Progenitor cell of endocrine pancreas (in vitro differentiated cells): ENCODE results near the gene FRG2. TPM values are rescaled to one million over a fixed set of nuclear protein-coding genes. Genes with fewer than 3 reads are reported as not detected.
"Not testable (repeated sequence)": the region's sequence is repeated elsewhere in the genome, so short reads cannot be mapped to it uniquely, and the experiment has no call there.

ENCODE experiments used
- DNase-seq: peaks from one replicate; pipeline ENCODE4 v3.0.0; 2021; ENCODE audit warnings: low spot score; ENCODE audit not compliant: unreplicated experiment
- H3K27ac Mint-ChIP-seq: 2 replicates; pipeline ENCODE4 v1.8.0; 2021; ENCODE audit warnings: mild to moderate bottlenecking, moderate library complexity, mixed read lengths
- H3K27me3 Mint-ChIP-seq: 2 replicates; pipeline ENCODE4 v1.8.0; 2021; ENCODE audit warnings: mixed read lengths
- H3K36me3 Mint-ChIP-seq: 2 replicates; pipeline ENCODE4 v1.8.0; 2022; ENCODE audit warnings: mixed read lengths; ENCODE audit not compliant: insufficient read depth
- H3K4me1 Mint-ChIP-seq: 2 replicates; pipeline ENCODE4 v1.8.0; 2021; ENCODE audit warnings: low read depth, mixed read lengths
- H3K4me3 Mint-ChIP-seq: 2 replicates; pipeline ENCODE4 v1.8.0; 2021; ENCODE audit warnings: low read depth, mild to moderate bottlenecking, moderate library complexity, mixed read lengths
- H3K9me3 Mint-ChIP-seq: 2 replicates; pipeline ENCODE4 v1.8.0; 2021; ENCODE audit warnings: low read depth, mixed read lengths
- CTCF ChIP-seq: fragments of 200-600 bp; sonication (generic); IDR thresholded peaks from one replicate; pipeline ENCODE4 v1.5.0; 2021; ENCODE audit warnings: antibody characterized with exemption, mild to moderate bottlenecking; ENCODE audit not compliant: unreplicated experiment
- total RNA-seq: library from RNA; stranded (reverse); gene quantifications from 2 replicates; pipeline ENCODE4 v1.2.1, GENCODE V29; 2021

The FRG2 gene
- total RNA-seq, 1 donor from 2014 or later: not detected

DNA sequence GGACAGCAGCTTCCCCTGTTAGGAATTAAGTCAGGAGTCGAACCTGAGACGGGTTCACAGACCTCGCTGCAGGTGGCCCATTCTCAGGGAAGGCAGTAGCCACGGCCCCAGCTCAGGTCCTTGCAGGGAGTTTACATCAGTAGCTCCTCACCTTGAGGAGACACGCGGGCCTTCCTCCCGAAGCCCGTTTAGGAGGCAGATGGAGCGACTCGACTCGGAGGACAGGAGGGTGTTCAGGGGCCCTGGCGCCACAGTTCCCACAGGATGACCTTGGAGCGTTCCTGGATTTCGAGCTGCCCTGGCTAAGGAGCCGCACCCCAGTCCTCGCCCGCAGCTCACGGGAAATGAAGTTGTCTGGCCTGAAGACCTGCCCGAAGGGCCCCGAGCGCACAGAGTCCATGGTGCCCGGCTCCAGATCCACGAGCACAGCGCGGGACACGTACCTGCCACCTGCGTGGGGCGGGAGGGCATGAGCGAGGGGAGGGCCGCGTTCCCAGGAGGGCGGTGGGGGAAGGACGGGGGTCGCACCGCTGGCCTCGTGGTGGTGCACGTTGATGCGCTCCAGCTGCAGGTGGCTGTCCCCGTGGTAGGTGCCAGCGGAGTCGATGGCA, 43.0 kb downstream of the FRG2 start:
- not testable (repeated sequence) for H3K4me3 Mint-ChIP-seq, H3K36me3 Mint-ChIP-seq

GRCh38 chr4:189981970-189982369, 45.1 kb downstream of the FRG2 start:
- H3K27me3 Mint-ChIP-seq: no peaks in the 10 kb centered on the region
- peaks cover 30% of the 10 kb centered on the region for H3K9me3 Mint-ChIP-seq
- H3K27ac Mint-ChIP-seq: no peak overlapping the region
- no peak for TF ChIP-seq CTCF
- H3K4me1 Mint-ChIP-seq: no peaks in the 10 kb centered on the region
- H3K4me3 Mint-ChIP-seq: no peak overlapping the region
- DNase-seq: no peak
- H3K36me3 Mint-ChIP-seq: peaks cover 2% of the 10 kb centered on the region

More for the DNA sequence above, 43.0 kb downstream of the FRG2 start:
- H3K9me3 Mint-ChIP-seq: peaks cover 25% of the 10 kb centered on the region
- H3K4me1 Mint-ChIP-seq, H3K27ac Mint-ChIP-seq, H3K27me3 Mint-ChIP-seq, DNase-seq: not testable (repeated sequence)

- not testable (repeated sequence) for DNase-seq, H3K4me1 Mint-ChIP-seq, H3K27me3 Mint-ChIP-seq, H3K27ac Mint-ChIP-seq, H3K36me3 Mint-ChIP-seq, H3K4me3 Mint-ChIP-seq
- peaks cover 28% of the 10 kb centered on the region for H3K9me3 Mint-ChIP-seq
Measured at GRCh38 chr4:189980292-189980691, 46.8 kb downstream of the FRG2 start.

DNA sequence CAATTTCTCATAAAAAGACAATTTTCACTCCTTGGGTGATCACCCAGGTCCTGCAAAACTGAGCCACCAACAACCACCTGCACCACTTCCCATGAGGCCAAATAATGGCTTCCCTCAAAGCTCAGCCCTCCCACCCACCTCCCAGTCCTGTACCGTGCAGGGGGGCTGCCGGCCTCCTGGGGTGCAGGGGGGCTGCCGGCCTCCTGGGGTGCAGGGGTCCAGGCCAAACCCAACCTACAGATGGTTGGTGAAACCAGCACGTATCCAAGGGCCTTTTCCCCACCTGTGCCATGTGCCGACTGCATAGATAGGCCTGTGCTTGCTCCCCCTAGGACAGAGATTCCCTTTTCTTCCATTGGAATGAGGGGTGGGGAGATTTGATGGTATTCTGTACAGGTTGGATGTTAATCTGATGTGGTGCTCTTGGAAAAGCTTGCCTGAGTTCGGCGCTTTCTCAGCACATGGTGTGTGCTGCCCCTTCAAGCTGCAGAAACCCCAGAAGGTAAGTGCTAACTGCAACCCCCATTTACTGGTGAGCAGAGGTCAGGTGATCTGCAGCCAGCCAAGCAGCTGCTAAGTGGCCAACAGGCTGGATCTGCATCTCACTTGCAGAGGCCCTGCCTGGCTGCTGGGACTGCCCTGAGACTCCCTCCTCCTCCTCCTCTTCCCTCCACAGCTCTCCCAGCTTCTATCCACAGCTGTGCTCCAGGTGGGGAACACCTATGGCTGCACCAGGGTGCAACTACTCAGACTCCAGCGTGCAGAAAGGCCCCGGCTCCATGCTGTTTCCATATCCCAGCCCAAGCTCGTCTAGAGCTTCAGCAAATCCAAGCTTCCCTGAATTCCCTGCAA, 47.6 kb downstream of the FRG2 start:
- H3K4me1 Mint-ChIP-seq: no peaks in the 10 kb centered on the region
- no peaks in the 10 kb centered on the region for H3K36me3 Mint-ChIP-seq
- H3K27ac Mint-ChIP-seq: no peak overlapping the region
- no peak for DNase-seq
- TF ChIP-seq CTCF: no peak
- peaks cover 25% of the 10 kb centered on the region for H3K9me3 Mint-ChIP-seq
- no peak overlapping the region for H3K4me3 Mint-ChIP-seq
- H3K27me3 Mint-ChIP-seq: no peaks in the 10 kb centered on the region

Other genes starting within 250 kb of the FRG2 start
- gene FRG1, start 86.4 kb downstream of the FRG2 start, total RNA-seq: 36.4 and 36.7 TPM in 2 replicates
- not detected in 2 replicates for gene DBET, start 37.2 kb upstream of the FRG2 start, total RNA-seq
- gene DUX4, start 146.5 kb upstream of the FRG2 start, total RNA-seq: not detected in 2 replicates